Gastroesophageal sphincter (tissue), 4 donors: Measurements from ENCODE around the gene SLC5A8. TPM values are rescaled to one million over a fixed set of nuclear protein-coding genes. Genes with fewer than 3 reads are reported as not detected.
"Not testable (repeated sequence)": the region's sequence is repeated elsewhere in the genome, so short reads cannot be mapped to it uniquely, and the experiment has no call there.

Experiments used
- ATAC-seq: fragments of 150-250 bp; one replicate; pipeline ENCODE4 v1.9.1; 2016; ENCODE audit warnings: mild to moderate bottlenecking, moderate library complexity
- H3K27ac ChIP-seq, 4 donors: fragments of 200-600 bp; sonication (generic) in 3 of 4; 1 replicate in 3 of 4; 2 replicates in 1 of 4; pipeline ENCODE4 v1.5.1; 2016 to 2019
- H3K27me3 ChIP-seq: fragments of 200-600 bp; sonication (generic); one replicate; pipeline ENCODE4 v1.5.1; 2019
- H3K36me3 ChIP-seq, 2 donors: fragments of 200-600 bp; sonication (generic); one replicate each; pipeline ENCODE4 v1.5.1; 2019; ENCODE audit warnings: control low read depth in 1 of 2
- H3K4me1 ChIP-seq, 3 donors: fragments of 200-600 bp; sonication (generic); 1 replicate in 2 of 3; 2 replicates in 1 of 3; pipeline ENCODE4 v1.5.1; 2016 to 2019; ENCODE audit warnings: control low read depth in 2 of 3
- H3K4me3 ChIP-seq, 2 donors: fragments of 200-600 bp; sonication (generic); one replicate each; pipeline ENCODE4 v1.5.1; 2019; ENCODE audit warnings: mild to moderate bottlenecking in 1 of 2, moderate library complexity in 1 of 2
- H3K9me3 ChIP-seq, 3 donors: fragments of 200-600 bp; sonication (generic); one replicate each; pipeline ENCODE4 v1.5.1; 2017 to 2019; ENCODE audit warnings: control low read depth in 2 of 3
- CTCF ChIP-seq, 4 experiments: fragments of 200-600 bp in 2 of 4; fragments of 450-650 bp in 2 of 4; sonication (generic) in 1 of 4; IDR thresholded peaks; one replicate each; pipeline ENCODE4 v1.5.1; 2017 to 2019; ENCODE audit warnings: antibody characterized with exemption in 4 of 4, mild to moderate bottlenecking in 2 of 4, moderate library complexity in 2 of 4
- EP300 ChIP-seq: sonication (generic); formaldehyde crosslinking; IDR thresholded peaks from one replicate; pipeline ENCODE4 v1.6.1; 2017; ENCODE audit warnings: antibody characterized with exemption, mild to moderate bottlenecking
- POLR2A ChIP-seq, 2 donors: fragments of 450-650 bp; IDR thresholded peaks; one replicate each; pipeline ENCODE4 v1.6.1; 2017; ENCODE audit warnings: antibody characterized with exemption in 2 of 2, mild to moderate bottlenecking in 2 of 2, moderate library complexity in 1 of 2
- POLR2AphosphoS5 ChIP-seq: sonication (generic); formaldehyde crosslinking; IDR thresholded peaks from one replicate; pipeline ENCODE4 v1.6.1; 2017; ENCODE audit warnings: antibody characterized with exemption
- WGBS, 2 donors: methylation state at CpG; one replicate each; pipeline ENCODE4 v1.1.5; 2018; ENCODE audit warnings: low coverage in 1 of 2; 5-methylcytosine and 5-hydroxymethylcytosine counted together
- total RNA-seq, 4 donors: library from RNA; depleted of rRNA; stranded (reverse); fragments of >200 nt; gene quantifications; one replicate each; pipeline ENCODE4 v1.1.0, GENCODE V29; 2016

SLC5A8 gene
- total RNA-seq, 4 donors from 2014 or later = not detected

GRCh38 chr12:101165319-101165718, 44.7 kb downstream of the SLC5A8 start:
- H3K36me3 ChIP-seq = no peaks in the 10 kb centered on the region
- no peak for ATAC-seq
- no peaks in the 10 kb centered on the region for H3K9me3 ChIP-seq
- H3K4me3 ChIP-seq = no peak overlapping the region
- no peaks in the 10 kb centered on the region for H3K4me1 ChIP-seq
- no peak overlapping the region for H3K27ac ChIP-seq
- 68 to 75% methylated on average over 1 to 4 of the region's 4 CpGs for WGBS, 2 donors
- H3K27me3 ChIP-seq = no peaks in the 10 kb centered on the region
- TF ChIP-seq POLR2A (IDR thresholded peaks at IDR 0.05) (no peak), POLR2AphosphoS5 (no peak), CTCF (IDR thresholded peaks at IDR 0.05) (no peak), EP300 (no peak)

GRCh38 chr12:101145777-101146431, 64.1 kb downstream of the SLC5A8 start:
- H3K4me3 ChIP-seq, H3K36me3 ChIP-seq, H3K4me1 ChIP-seq, H3K9me3 ChIP-seq, H3K27ac ChIP-seq, ATAC-seq, H3K27me3 ChIP-seq: not testable (repeated sequence)
- WGBS, 2 donors = 91 to 93% methylated on average over 3 to 14 of the region's 35 CpGs

- TF ChIP-seq POLR2A (IDR thresholded peaks at IDR 0.05) = no peak
- TF ChIP-seq EP300 = no peak
- no peak for TF ChIP-seq POLR2AphosphoS5
- no peak for TF ChIP-seq CTCF (IDR thresholded peaks at IDR 0.05)
- no peak overlapping the region for H3K4me3 ChIP-seq
- H3K27ac ChIP-seq = no peak overlapping the region
- no peaks in the 10 kb centered on the region for H3K36me3 ChIP-seq
- H3K27me3 ChIP-seq = no peaks in the 10 kb centered on the region
- 82 to 95% methylated on average over 3 to 6 of the region's 6 CpGs for WGBS, 2 donors
- no peaks in the 10 kb centered on the region for H3K9me3 ChIP-seq
- ATAC-seq = no peak
- H3K4me1 ChIP-seq = no peaks in the 10 kb centered on the region
Observed at GRCh38 chr12:101127521-101128219, 82.4 kb downstream of the SLC5A8 start.

- TF ChIP-seq EP300 (no peak), CTCF (IDR thresholded peaks at IDR 0.05) (no peak), POLR2A (IDR thresholded peaks at IDR 0.05) (no peak), POLR2AphosphoS5 (no peak)
Observed at GRCh38 chr12:101117842-101118241, 92.2 kb downstream of the SLC5A8 start.

GRCh38 chr12:101116911-101117310, 93.1 kb downstream of the SLC5A8 start:
- H3K27me3 ChIP-seq = no peaks in the 10 kb centered on the region
- H3K36me3 ChIP-seq = no peaks in the 10 kb centered on the region
- no peak overlapping the region for H3K27ac ChIP-seq
- 70 to 73% methylated on average over 2 to 4 of the region's 4 CpGs for WGBS, 2 donors
- no peak for ATAC-seq
- H3K4me1 ChIP-seq = no peaks in the 10 kb centered on the region
- H3K4me3 ChIP-seq = no peak overlapping the region
- TF ChIP-seq CTCF (IDR thresholded peaks at IDR 0.05) = no peak
- TF ChIP-seq POLR2AphosphoS5 = no peak
- no peak for TF ChIP-seq EP300
- TF ChIP-seq POLR2A (IDR thresholded peaks at IDR 0.05) = no peak
- no peaks in the 10 kb centered on the region for H3K9me3 ChIP-seq

More at GRCh38 chr12:101117842-101118241, 92.2 kb downstream of the SLC5A8 start:
- no peak overlapping the region for H3K4me3 ChIP-seq
- no peak overlapping the region for H3K27ac ChIP-seq
- H3K9me3 ChIP-seq = no peaks in the 10 kb centered on the region
- H3K27me3 ChIP-seq = no peaks in the 10 kb centered on the region
- H3K4me1 ChIP-seq = no peaks in the 10 kb centered on the region
- no peak for ATAC-seq
- WGBS, 2 donors = 59 to 87% methylated on average over 2 of the region's 2 CpGs
- no peaks in the 10 kb centered on the region for H3K36me3 ChIP-seq
